ENCODE measurements around the gene TBC1D24. TPM values are rescaled to one million over a fixed set of nuclear protein-coding genes. Genes with fewer than 3 reads are reported as not detected.

The TBC1D24 gene
- total and polyA plus RNA-seq, 8 donors: 3.2 to 35.6 (median 9.0) TPM

GRCh38 chr16:2468233-2468724, 6.6 kb upstream of the TBC1D24 start:
- Histone ChIP-seq H3K9me3 (no peaks in the 10 kb centered on the region), H3K27me3 (peaks cover 15 to 68% (median 59%) of the 10 kb centered on the region in 3 donors), H3K36me3 (no peaks in the 10 kb centered on the region), H3K4me1 (peaks cover 31 to 49% (median 47%) of the 10 kb centered on the region in 4 donors), H3K4me3 (peak overlapping the region; percentile 55 to 59 (median 56)), H3K27ac (peak overlapping the region in 2 of 5 donors; percentile 41 to 81)
- intact Hi-C loops (cut with DNase I; ENCODE audit: low total_unique reads): no loop called here
- TF ChIP-seq POLR2AphosphoS5 (IDR thresholded peaks at IDR 0.05): no peak
- no peak for TF ChIP-seq POLR2A (IDR thresholded peaks at IDR 0.05)
- no peak for TF ChIP-seq CTCF (IDR thresholded peaks at IDR 0.05)
- TF ChIP-seq EP300 (IDR thresholded peaks at IDR 0.05): no peak
- peak in 1 of 2 donors; percentile 68 for DNase-seq
- WGBS, 5 donors: 0 to 1% (median 0%) methylated on average over 11 to 38 of the region's 38 CpGs

- peak overlapping the region in 3 of 4 donors; percentile 55 to 59 (median 57) for H3K4me3 ChIP-seq
- no peak for TF ChIP-seq POLR2AphosphoS5 (IDR thresholded peaks at IDR 0.05)
- peak in 1 of 2 donors; percentile 67 for DNase-seq
- intact Hi-C loops (cut with DNase I; ENCODE audit: low total_unique reads): no loop called here
- no peaks in the 10 kb centered on the region for H3K36me3 ChIP-seq
- peaks cover 37 to 53% (median 51%) of the 10 kb centered on the region in 4 donors for H3K4me1 ChIP-seq
- no peaks in the 10 kb centered on the region for H3K9me3 ChIP-seq
- H3K27me3 ChIP-seq: peaks cover 19 to 73% (median 62%) of the 10 kb centered on the region in 3 donors
- 12 to 23% (median 16%) methylated on average over 11 to 14 of the region's 14 CpGs for WGBS, 5 donors
- H3K27ac ChIP-seq: no peak overlapping the region
These were observed 6.1 kb upstream of the TBC1D24 start for GRCh38 chr16:2468725-2469398.

- intact Hi-C loops (cut with DNase I; ENCODE audit: low total_unique reads): no loop called here
- WGBS, 5 donors: 45 to 61% (median 55%) methylated on average over 16 of the region's 16 CpGs
- Histone ChIP-seq H3K9me3 (no peaks in the 10 kb centered on the region), H3K27me3 (peaks cover 19 to 73% (median 62%) of the 10 kb centered on the region in 3 donors), H3K27ac (no peak overlapping the region), H3K4me3 (no peak overlapping the region), H3K4me1 (peaks cover 40 to 60% (median 58%) of the 10 kb centered on the region in 4 donors), H3K36me3 (no peaks in the 10 kb centered on the region)
- DNase-seq: no peak
- TF ChIP-seq CTCF (IDR thresholded peaks at IDR 0.05): no peak
- no peak for TF ChIP-seq POLR2AphosphoS5 (IDR thresholded peaks at IDR 0.05)
- TF ChIP-seq POLR2A (IDR thresholded peaks at IDR 0.05): no peak
- TF ChIP-seq EP300 (IDR thresholded peaks at IDR 0.05): no peak
These were observed 5.3 kb upstream of the TBC1D24 start for GRCh38 chr16:2469399-2470233.

- 78 to 88% (median 84%) methylated on average over 7 of the region's 7 CpGs for WGBS, 5 donors
- H3K4me1 ChIP-seq: peaks cover 40 to 61% (median 60%) of the 10 kb centered on the region in 4 donors
- H3K27ac ChIP-seq: no peak overlapping the region
- TF ChIP-seq POLR2AphosphoS5 (IDR thresholded peaks at IDR 0.05) (no peak), CTCF (IDR thresholded peaks at IDR 0.05) (no peak), EP300 (IDR thresholded peaks at IDR 0.05) (no peak), POLR2A (IDR thresholded peaks at IDR 0.05) (no peak)
- DNase-seq: no peak
- H3K4me3 ChIP-seq: no peak overlapping the region
- intact Hi-C loops (cut with DNase I; ENCODE audit: low total_unique reads): no loop called here
- H3K27me3 ChIP-seq: peaks cover 19 to 73% (median 62%) of the 10 kb centered on the region in 3 donors
- no peaks in the 10 kb centered on the region for H3K36me3 ChIP-seq
- no peaks in the 10 kb centered on the region for H3K9me3 ChIP-seq
These were observed 4.7 kb upstream of the TBC1D24 start for GRCh38 chr16:2470234-2470601.

Measured in stomach (tissue), 9 donors.